HEK293 (cell line): ENCODE data around the gene CCDC43.

Experiments
- CTCF ChIA-PET: fragments of 350-600 bp; formaldehyde crosslinking; extraction: SDS; loops from one replicate; lab custom pipeline; 2021; ENCODE audit warnings: antibody characterized with exemption; lab: Yijun Ruan, JAX
- POLR2A ChIA-PET: fragments of 300-600 bp; formaldehyde crosslinking; extraction: SDS; loops from one replicate; lab custom pipeline; 2020; ENCODE audit warnings: antibody characterized with exemption, inconsistent platforms; lab: Yijun Ruan, JAX
- H3K27ac ChIP-seq: fragments of 200-500 bp; sonication (Bioruptor generic); 2 replicates; pipeline ENCODE4 v1.5.1; 2014; ENCODE audit warnings: low read depth, low read length, control low read depth, inconsistent platforms; ENCODE audit errors: extremely low read depth
- H3K36me3 ChIP-seq, 2 experiments: fragments of 200-500 bp in 1 of 2; sonication (Bioruptor generic) in 1 of 2; 1 replicate in 1 of 2; 2 replicates in 1 of 2; pipeline ENCODE4 v1.5.1; 2014 to 2017; ENCODE audit warnings: inconsistent platforms in 2 of 2, low read length in 2 of 2; ENCODE audit not compliant: control insufficient read depth in 2 of 2, insufficient read depth in 1 of 2
- H3K4me1 ChIP-seq: fragments of 200-500 bp; sonication (Bioruptor generic); 2 replicates; pipeline ENCODE4 v1.5.1; 2014; ENCODE audit warnings: mild to moderate bottlenecking, low read length, inconsistent platforms; ENCODE audit not compliant: control insufficient read depth, insufficient read depth
- H3K4me3 ChIP-seq: 2 replicates; pipeline ENCODE4 v1.5.1; 2011; ENCODE audit warnings: low read depth, mild to moderate bottlenecking, control low read depth, low read length, moderate library complexity
- H3K9me3 ChIP-seq: fragments of 200-500 bp; sonication (Bioruptor generic); 2 replicates; pipeline ENCODE4 v1.5.1; 2014; ENCODE audit warnings: low read depth, low read length, inconsistent platforms; ENCODE audit not compliant: control insufficient read depth, insufficient read depth
- HOXD13 ChIP-seq: sonication (generic); formaldehyde crosslinking; IDR thresholded peaks from 2 replicates; pipeline ENCODE4 v1.8.0; 2022; ENCODE audit warnings: missing genetic modification reagents, borderline replicate concordance
- IKZF3 ChIP-seq: fragments of 450-650 bp; IDR thresholded peaks from 2 replicates; pipeline ENCODE4 v1.5.0; 2018; ENCODE audit warnings: missing biosample characterization, mild to moderate bottlenecking, missing genetic modification characterization, moderate library complexity
- OSR2 ChIP-seq: fragments of 450-650 bp; formaldehyde crosslinking; IDR thresholded peaks from 2 replicates; pipeline ENCODE4 v1.5.1; 2016; ENCODE audit warnings: missing biosample characterization, missing genetic modification characterization
- OVOL3 ChIP-seq: fragments of 450-650 bp; formaldehyde crosslinking; IDR thresholded peaks from 2 replicates; pipeline ENCODE4 v1.5.1; 2016; ENCODE audit warnings: missing biosample characterization, missing genetic modification characterization
- PRDM1 ChIP-seq: fragments of 450-650 bp; formaldehyde crosslinking; IDR thresholded peaks from 2 replicates; pipeline ENCODE4; 2016; ENCODE audit warnings: missing biosample characterization, missing genetic modification characterization
- SETDB1 ChIP-seq: IDR thresholded peaks from one replicate; pipeline ENCODE4 v1.6.1; 2017; ENCODE audit warnings: mild to moderate bottlenecking, low read length, moderate library complexity, mixed read lengths; ENCODE audit not compliant: insufficient read length
- SP7 ChIP-seq: fragments of 450-650 bp; formaldehyde crosslinking; IDR thresholded peaks from 2 replicates; pipeline ENCODE4 v1.5.1; 2016; ENCODE audit warnings: missing biosample characterization, missing genetic modification characterization
- TCF7L2 ChIP-seq: IDR thresholded peaks from 2 replicates; pipeline ENCODE4 v1.6.1; 2011; ENCODE audit warnings: low read depth, mild to moderate bottlenecking, inconsistent platforms, low read length, moderate library complexity, borderline replicate concordance
- TRIM28 ChIP-seq: IDR thresholded peaks from 2 replicates; pipeline ENCODE4 v1.6.1; 2011; ENCODE audit warnings: low read length, control low read depth, borderline replicate concordance
- ZBTB17 ChIP-seq: fragments of 450-650 bp; formaldehyde crosslinking; IDR thresholded peaks from 2 replicates; pipeline ENCODE4 v1.5.1; 2016; ENCODE audit warnings: missing biosample characterization, missing genetic modification characterization
- ZBTB21 ChIP-seq: fragments of 450-650 bp; formaldehyde crosslinking; IDR thresholded peaks from 2 replicates; pipeline ENCODE4 v1.5.1; 2017; ENCODE audit warnings: missing biosample characterization, missing genetic modification characterization
- ZEB2 ChIP-seq: fragments of 450-650 bp; formaldehyde crosslinking; IDR thresholded peaks from 2 replicates; pipeline ENCODE4 v1.5.1; 2016; ENCODE audit warnings: missing biosample characterization, missing genetic modification characterization
- ZFP3 ChIP-seq: fragments of 450-650 bp; formaldehyde crosslinking; IDR thresholded peaks from 2 replicates; pipeline ENCODE4 v1.5.1; 2016; ENCODE audit warnings: low read depth, missing biosample characterization, missing genetic modification characterization
- ZNF2 ChIP-seq: fragments of 450-650 bp; formaldehyde crosslinking; IDR thresholded peaks from 2 replicates; pipeline ENCODE4 v1.5.1; 2016; ENCODE audit warnings: missing biosample characterization, missing genetic modification characterization
- ZNF223 ChIP-seq: fragments of 450-650 bp; formaldehyde crosslinking; IDR thresholded peaks from 2 replicates; pipeline ENCODE4 v1.5.1; 2016; ENCODE audit warnings: missing biosample characterization, missing genetic modification characterization
- ZNF24 ChIP-seq: fragments of 450-650 bp; formaldehyde crosslinking; IDR thresholded peaks from 2 replicates; pipeline ENCODE4 v1.5.1; 2016; ENCODE audit warnings: missing biosample characterization, missing genetic modification characterization
- ZNF311 ChIP-seq: fragments of 450-650 bp; formaldehyde crosslinking; IDR thresholded peaks from 2 replicates; pipeline ENCODE4 v1.5.1; 2017; ENCODE audit warnings: missing biosample characterization, missing genetic modification characterization, borderline replicate concordance
- ZNF366 ChIP-seq: fragments of 450-650 bp; formaldehyde crosslinking; conservative IDR thresholded peaks from 2 replicates; pipeline ENCODE4 v1.5.1; 2016; ENCODE audit warnings: missing biosample characterization, missing genetic modification characterization
- ZNF555 ChIP-seq: fragments of 450-650 bp; formaldehyde crosslinking; conservative IDR thresholded peaks from 2 replicates; pipeline ENCODE4 v1.5.1; 2017; ENCODE audit warnings: missing biosample characterization, mild to moderate bottlenecking, missing genetic modification characterization, inconsistent platforms
- ZNF629 ChIP-seq: fragments of 450-650 bp; formaldehyde crosslinking; IDR thresholded peaks from 2 replicates; pipeline ENCODE4 v1.5.1; 2017; ENCODE audit warnings: missing biosample characterization, missing genetic modification characterization
- TF ChIP-seq, protein P1 (sequence below): fragments of 450-650 bp; formaldehyde crosslinking; IDR thresholded peaks from 2 replicates; pipeline ENCODE4 v1.5.1; 2016; ENCODE audit warnings: missing biosample characterization, missing genetic modification characterization
- TF ChIP-seq, protein P2 (sequence below): fragments of 450-650 bp; formaldehyde crosslinking; IDR thresholded peaks from 2 replicates; pipeline ENCODE4 v1.5.1; 2016; ENCODE audit warnings: missing biosample characterization, missing genetic modification characterization
- TF ChIP-seq, protein P3 (sequence below): fragments of 450-650 bp; formaldehyde crosslinking; IDR thresholded peaks from 2 replicates; pipeline ENCODE4 v1.5.1; 2017; ENCODE audit warnings: missing biosample characterization, missing genetic modification characterization
- TF ChIP-seq, protein P4 (sequence below): fragments of 450-650 bp; formaldehyde crosslinking; IDR thresholded peaks from 2 replicates; pipeline ENCODE4 v1.5.1; 2016; ENCODE audit warnings: missing biosample characterization, missing genetic modification characterization
- TF ChIP-seq, protein P5 (sequence below): fragments of 450-650 bp; formaldehyde crosslinking; IDR thresholded peaks from 2 replicates; pipeline ENCODE4 v1.5.1; 2016; ENCODE audit warnings: missing biosample characterization, missing genetic modification characterization

Gene CCDC43

DNA sequence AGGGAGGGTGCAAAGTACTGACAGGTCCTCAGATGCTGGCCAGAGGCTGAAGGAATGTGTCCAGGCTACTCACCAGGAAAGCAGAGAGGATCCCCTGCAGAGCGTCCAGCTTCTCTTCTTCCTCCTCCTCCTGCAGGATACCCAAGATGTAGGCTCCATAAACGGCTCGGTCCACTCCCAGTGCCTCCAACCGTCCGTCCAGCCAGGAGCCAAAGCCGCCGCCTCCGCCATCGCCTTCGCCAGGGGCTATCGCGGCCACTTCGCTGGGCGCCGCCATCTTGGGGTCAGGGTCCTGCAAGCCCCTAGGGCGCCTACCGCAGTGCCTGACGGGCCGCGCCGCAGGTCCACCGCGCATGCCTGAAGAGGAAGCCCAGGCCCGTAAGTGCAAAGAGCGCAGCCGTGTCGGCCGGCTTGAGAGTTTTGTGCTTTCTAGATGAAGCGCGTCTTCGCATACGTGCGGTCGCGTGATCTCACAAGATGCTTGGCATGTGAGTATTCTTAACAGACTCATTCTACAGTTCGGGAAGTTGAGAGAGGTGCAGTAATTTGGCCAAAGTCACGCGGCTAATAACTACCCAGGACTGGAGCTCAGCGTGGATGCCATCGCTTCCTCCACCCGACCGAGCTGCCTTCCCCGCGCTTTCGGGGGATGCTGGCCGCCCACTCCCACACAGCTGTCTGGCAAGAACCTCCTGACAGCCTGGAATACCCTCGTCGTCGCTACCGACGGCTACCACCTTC is at the start of gene CCDC43 (continued):
- TF ChIP-seq, protein P1, sequence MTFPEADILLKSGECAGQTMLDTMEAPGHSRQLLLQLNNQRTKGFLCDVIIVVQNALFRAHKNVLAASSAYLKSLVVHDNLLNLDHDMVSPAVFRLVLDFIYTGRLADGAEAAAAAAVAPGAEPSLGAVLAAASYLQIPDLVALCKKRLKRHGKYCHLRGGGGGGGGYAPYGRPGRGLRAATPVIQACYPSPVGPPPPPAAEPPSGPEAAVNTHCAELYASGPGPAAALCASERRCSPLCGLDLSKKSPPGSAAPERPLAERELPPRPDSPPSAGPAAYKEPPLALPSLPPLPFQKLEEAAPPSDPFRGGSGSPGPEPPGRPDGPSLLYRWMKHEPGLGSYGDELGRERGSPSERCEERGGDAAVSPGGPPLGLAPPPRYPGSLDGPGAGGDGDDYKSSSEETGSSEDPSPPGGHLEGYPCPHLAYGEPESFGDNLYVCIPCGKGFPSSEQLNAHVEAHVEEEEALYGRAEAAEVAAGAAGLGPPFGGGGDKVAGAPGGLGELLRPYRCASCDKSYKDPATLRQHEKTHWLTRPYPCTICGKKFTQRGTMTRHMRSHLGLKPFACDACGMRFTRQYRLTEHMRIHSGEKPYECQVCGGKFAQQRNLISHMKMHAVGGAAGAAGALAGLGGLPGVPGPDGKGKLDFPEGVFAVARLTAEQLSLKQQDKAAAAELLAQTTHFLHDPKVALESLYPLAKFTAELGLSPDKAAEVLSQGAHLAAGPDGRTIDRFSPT (tag by site-specific recombination), result no peak; the same call in 1 of the 2 replicates
- TF ChIP-seq ZNF311 (tag by site-specific recombination), result no peak
- TF ChIP-seq HOXD13, result no peak
- TF ChIP-seq TRIM28, result peak; percentile 58; the same call in 1 of the 2 replicates
- no peak for TF ChIP-seq TCF7L2
- TF ChIP-seq ZNF555 (tag by site-specific recombination), result no peak
- TF ChIP-seq, protein P2, sequence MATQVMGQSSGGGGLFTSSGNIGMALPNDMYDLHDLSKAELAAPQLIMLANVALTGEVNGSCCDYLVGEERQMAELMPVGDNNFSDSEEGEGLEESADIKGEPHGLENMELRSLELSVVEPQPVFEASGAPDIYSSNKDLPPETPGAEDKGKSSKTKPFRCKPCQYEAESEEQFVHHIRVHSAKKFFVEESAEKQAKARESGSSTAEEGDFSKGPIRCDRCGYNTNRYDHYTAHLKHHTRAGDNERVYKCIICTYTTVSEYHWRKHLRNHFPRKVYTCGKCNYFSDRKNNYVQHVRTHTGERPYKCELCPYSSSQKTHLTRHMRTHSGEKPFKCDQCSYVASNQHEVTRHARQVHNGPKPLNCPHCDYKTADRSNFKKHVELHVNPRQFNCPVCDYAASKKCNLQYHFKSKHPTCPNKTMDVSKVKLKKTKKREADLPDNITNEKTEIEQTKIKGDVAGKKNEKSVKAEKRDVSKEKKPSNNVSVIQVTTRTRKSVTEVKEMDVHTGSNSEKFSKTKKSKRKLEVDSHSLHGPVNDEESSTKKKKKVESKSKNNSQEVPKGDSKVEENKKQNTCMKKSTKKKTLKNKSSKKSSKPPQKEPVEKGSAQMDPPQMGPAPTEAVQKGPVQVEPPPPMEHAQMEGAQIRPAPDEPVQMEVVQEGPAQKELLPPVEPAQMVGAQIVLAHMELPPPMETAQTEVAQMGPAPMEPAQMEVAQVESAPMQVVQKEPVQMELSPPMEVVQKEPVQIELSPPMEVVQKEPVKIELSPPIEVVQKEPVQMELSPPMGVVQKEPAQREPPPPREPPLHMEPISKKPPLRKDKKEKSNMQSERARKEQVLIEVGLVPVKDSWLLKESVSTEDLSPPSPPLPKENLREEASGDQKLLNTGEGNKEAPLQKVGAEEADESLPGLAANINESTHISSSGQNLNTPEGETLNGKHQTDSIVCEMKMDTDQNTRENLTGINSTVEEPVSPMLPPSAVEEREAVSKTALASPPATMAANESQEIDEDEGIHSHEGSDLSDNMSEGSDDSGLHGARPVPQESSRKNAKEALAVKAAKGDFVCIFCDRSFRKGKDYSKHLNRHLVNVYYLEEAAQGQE (tag by site-specific recombination), result peak; percentile 54; the same call in 1 of the 2 replicates
- TF ChIP-seq, protein P3, sequence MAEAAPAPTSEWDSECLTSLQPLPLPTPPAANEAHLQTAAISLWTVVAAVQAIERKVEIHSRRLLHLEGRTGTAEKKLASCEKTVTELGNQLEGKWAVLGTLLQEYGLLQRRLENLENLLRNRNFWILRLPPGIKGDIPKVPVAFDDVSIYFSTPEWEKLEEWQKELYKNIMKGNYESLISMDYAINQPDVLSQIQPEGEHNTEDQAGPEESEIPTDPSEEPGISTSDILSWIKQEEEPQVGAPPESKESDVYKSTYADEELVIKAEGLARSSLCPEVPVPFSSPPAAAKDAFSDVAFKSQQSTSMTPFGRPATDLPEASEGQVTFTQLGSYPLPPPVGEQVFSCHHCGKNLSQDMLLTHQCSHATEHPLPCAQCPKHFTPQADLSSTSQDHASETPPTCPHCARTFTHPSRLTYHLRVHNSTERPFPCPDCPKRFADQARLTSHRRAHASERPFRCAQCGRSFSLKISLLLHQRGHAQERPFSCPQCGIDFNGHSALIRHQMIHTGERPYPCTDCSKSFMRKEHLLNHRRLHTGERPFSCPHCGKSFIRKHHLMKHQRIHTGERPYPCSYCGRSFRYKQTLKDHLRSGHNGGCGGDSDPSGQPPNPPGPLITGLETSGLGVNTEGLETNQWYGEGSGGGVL (tag by site-specific recombination), result no peak
- TF ChIP-seq ZNF2, result peak; percentile 63; the same call in 1 of the 2 replicates
- TF ChIP-seq SP7 (tag by site-specific recombination), result peak; percentile 80
- TF ChIP-seq OSR2 (tag by site-specific recombination), result peak; percentile 63; the same call in 1 of the 2 replicates
- no peak for TF ChIP-seq IKZF3 (tag by site-specific recombination)
- no peak for TF ChIP-seq ZNF24 (tag by site-specific recombination)

DNA sequence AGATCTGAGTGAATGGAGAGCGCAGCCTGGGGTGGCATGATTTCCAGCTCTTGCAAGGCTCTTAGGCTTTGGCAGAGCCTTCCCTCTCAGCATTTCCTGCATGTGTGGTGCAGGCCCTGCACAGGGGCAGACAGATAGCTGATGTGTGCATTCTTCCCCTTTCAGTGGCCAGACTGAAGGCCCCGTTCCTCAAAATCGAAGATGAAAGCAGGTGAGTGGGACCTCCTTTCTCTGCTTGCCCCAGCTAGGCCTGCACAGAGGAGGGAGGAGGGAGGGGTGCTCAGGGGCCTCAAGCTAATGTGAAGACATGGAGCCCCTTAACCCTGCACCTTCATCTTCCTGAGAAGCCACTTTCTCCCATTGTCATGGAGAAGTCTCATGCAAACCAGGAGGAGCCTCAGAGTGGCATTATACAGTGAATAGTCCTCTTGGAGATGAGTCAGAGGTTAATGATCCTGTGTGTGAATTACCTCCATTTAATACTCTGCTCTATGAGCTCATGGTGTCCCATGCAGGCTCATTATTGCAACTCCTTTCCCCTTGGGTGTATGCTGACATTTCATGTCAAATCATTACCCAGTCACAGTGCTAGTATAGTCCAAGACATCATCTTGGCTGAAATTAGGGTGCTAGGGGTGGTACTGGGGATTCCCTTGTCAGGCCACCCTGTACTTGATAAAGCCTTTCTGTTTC is 48.8 kb upstream of the CCDC43 start:
- no peak overlapping the region for H3K27ac ChIP-seq
- CTCF ChIA-PET, result no interaction called here
- H3K36me3 ChIP-seq, result peaks cover 17 to 88% of the 10 kb centered on the region in 2 experiments
- POLR2A ChIA-PET, result interaction anchor here (1.0 kb wide), 1 partner anchor 30 kb away, joined by 3 read pairs; the partner anchor contains the start of gene DBF4B
- no peak overlapping the region for H3K4me3 ChIP-seq
- no peaks in the 10 kb centered on the region for H3K4me1 ChIP-seq
- H3K9me3 ChIP-seq, result no peaks in the 10 kb centered on the region
- peak; percentile 88 for TF ChIP-seq ZNF629 (tag by site-specific recombination)
- TF ChIP-seq ZNF366 (tag by site-specific recombination), result peak; percentile 62; the same call in 1 of the 2 replicates
- TF ChIP-seq, protein P4, sequence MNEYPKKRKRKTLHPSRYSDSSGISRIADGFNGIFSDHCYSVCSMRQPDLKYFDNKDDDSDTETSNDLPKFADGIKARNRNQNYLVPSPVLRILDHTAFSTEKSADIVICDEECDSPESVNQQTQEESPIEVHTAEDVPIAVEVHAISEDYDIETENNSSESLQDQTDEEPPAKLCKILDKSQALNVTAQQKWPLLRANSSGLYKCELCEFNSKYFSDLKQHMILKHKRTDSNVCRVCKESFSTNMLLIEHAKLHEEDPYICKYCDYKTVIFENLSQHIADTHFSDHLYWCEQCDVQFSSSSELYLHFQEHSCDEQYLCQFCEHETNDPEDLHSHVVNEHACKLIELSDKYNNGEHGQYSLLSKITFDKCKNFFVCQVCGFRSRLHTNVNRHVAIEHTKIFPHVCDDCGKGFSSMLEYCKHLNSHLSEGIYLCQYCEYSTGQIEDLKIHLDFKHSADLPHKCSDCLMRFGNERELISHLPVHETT (tag by site-specific recombination), result 0 out of 2 replicates have a peak, but pooled peaks have one; percentile 28
- no peak for TF ChIP-seq OVOL3
- no peak for TF ChIP-seq ZFP3 (tag by site-specific recombination)
- no peak for TF ChIP-seq SETDB1
- TF ChIP-seq ZBTB21 (tag by site-specific recombination), result peak; percentile 55; the same call in 1 of the 2 replicates
- peak; percentile 9; the same call in 1 of the 2 replicates for TF ChIP-seq PRDM1 (tag by site-specific recombination)
- TF ChIP-seq SP7 (tag by site-specific recombination), result peak; percentile 47; the same call in 1 of the 2 replicates
- 0 out of 2 replicates have a peak, but pooled peaks have one; percentile 18 for TF ChIP-seq ZEB2 (tag by site-specific recombination)
- TF ChIP-seq ZBTB17 (tag by site-specific recombination), result 0 out of 2 replicates have a peak, but pooled peaks have one; percentile 24
- TF ChIP-seq, protein P5, sequence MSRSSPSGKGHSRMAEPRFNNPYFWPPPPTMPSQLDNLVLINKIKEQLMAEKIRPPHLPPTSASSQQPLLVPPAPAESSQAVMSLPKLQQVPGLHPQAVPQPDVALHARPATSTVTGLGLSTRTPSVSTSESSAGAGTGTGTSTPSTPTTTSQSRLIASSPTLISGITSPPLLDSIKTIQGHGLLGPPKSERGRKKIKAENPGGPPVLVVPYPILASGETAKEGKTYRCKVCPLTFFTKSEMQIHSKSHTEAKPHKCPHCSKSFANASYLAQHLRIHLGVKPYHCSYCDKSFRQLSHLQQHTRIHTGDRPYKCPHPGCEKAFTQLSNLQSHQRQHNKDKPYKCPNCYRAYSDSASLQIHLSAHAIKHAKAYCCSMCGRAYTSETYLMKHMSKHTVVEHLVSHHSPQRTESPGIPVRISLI (tag by site-specific recombination), result no peak
- no peak for TF ChIP-seq ZNF223 (tag by site-specific recombination)
